AG04450 (cell line): ENCODE measurements around the gene LCN6. TPM values are rescaled to one million over a fixed set of nuclear protein-coding genes. Genes with fewer than 3 reads are reported as not detected.

Experiments
- CTCF ChIA-PET: fragments of 300-600, 350-600 bp; formaldehyde crosslinking; extraction: SDS; loops from one replicate; lab custom pipeline; 2022; ENCODE audit warnings: antibody characterized with exemption, inconsistent platforms; lab: Charles Lee
- POLR2A ChIA-PET: fragments of 350-600 bp; formaldehyde crosslinking; extraction: SDS; loops from one replicate; lab custom pipeline; 2021; ENCODE audit warnings: antibody characterized with exemption, inconsistent platforms; lab: Yijun Ruan, JAX
- DNase-seq: peaks from one replicate; pipeline ENCODE4 v3.0.0-alpha.2; 2011; ENCODE audit warnings: low read depth, low spot score
- H3K27ac ChIP-seq: one replicate; pipeline ENCODE4 v1.5.1; 2012; ENCODE audit warnings: low read depth, low read length, control low read depth
- H3K27me3 ChIP-seq: one replicate; pipeline ENCODE4 v1.6.0; 2012; ENCODE audit warnings: low read length; ENCODE audit not compliant: control insufficient read depth, insufficient read depth
- H3K4me3 ChIP-seq: 2 replicates; pipeline ENCODE4 v1.5.1; 2011; ENCODE audit warnings: mild to moderate bottlenecking, low read depth, low read length, control low read depth
- H3K9me3 ChIP-seq: 2 replicates; pipeline ENCODE4 v1.5.1; 2012; ENCODE audit warnings: low read length; ENCODE audit not compliant: control insufficient read depth, insufficient read depth
- polyA plus RNA-seq: library from polyadenylated mRNA; depleted of rRNA; stranded (reverse); fragments of >200 nt; gene quantifications from 2 replicates; pipeline ENCODE4 v1.2.3, GENCODE V29; 2011
- TF ChIP-seq, protein P1 (sequence below): IDR thresholded peaks from 2 replicates; pipeline ENCODE4 v1.5.1; 2011; ENCODE audit warnings: low read depth, low read length, control low read depth, inconsistent platforms

The LCN6 gene
- polyA plus RNA-seq, 1 experiment: not detected

DNA sequence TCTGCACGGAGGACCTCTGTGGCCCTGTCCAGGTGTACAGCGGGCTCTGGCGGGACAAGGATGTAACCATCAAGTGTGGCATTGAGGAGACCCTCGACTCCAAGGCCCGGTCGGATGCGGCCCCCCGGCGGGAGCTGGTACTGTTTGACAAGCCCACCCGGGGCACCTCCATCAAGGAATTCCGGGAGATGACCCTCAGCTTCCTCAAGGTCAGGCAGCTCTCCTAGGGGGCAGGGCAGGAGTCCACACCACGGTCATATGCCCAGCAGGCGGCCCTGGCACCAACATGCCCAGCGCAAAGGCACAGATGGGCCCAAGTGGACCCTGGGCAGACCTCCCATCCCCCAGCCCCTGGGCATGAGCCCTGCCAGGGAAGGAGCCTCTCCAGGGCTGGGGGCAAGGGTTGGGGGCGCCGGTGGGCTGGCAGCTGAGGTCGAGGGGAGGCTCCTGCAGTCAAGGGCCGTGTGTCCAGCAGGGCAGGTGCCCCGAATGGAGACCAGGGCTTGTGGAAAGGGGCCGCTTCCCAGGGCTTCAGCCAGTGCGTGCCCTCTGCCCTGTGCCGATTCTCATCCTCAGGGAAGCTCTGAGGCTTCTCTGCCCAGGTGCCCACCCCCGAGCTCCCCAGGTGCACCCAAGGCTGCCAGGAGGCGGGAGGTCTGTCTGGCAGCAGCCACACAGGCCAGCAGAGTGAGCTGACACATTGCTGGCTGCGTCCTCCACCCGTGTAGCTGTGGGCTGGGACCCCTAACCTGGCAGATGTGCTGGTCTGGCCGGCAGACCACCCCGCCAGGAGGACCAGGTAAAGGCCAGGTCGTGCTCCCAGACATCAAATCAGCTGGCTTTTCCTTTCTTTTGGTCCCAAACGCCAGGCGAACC lies 26.0 kb downstream of the LCN6 start:
- ChIA-PET POLR2A (no interaction called here), CTCF (no interaction called here)
- no peak for DNase-seq
- H3K27me3 ChIP-seq: no peaks in the 10 kb centered on the region
- H3K4me3 ChIP-seq: no peak overlapping the region
- no peaks in the 10 kb centered on the region; the same call in 1 of the 2 replicates for H3K9me3 ChIP-seq
- TF ChIP-seq, protein P1, sequence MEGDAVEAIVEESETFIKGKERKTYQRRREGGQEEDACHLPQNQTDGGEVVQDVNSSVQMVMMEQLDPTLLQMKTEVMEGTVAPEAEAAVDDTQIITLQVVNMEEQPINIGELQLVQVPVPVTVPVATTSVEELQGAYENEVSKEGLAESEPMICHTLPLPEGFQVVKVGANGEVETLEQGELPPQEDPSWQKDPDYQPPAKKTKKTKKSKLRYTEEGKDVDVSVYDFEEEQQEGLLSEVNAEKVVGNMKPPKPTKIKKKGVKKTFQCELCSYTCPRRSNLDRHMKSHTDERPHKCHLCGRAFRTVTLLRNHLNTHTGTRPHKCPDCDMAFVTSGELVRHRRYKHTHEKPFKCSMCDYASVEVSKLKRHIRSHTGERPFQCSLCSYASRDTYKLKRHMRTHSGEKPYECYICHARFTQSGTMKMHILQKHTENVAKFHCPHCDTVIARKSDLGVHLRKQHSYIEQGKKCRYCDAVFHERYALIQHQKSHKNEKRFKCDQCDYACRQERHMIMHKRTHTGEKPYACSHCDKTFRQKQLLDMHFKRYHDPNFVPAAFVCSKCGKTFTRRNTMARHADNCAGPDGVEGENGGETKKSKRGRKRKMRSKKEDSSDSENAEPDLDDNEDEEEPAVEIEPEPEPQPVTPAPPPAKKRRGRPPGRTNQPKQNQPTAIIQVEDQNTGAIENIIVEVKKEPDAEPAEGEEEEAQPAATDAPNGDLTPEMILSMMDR: no peak
- H3K27ac ChIP-seq: no peak overlapping the region

DNA sequence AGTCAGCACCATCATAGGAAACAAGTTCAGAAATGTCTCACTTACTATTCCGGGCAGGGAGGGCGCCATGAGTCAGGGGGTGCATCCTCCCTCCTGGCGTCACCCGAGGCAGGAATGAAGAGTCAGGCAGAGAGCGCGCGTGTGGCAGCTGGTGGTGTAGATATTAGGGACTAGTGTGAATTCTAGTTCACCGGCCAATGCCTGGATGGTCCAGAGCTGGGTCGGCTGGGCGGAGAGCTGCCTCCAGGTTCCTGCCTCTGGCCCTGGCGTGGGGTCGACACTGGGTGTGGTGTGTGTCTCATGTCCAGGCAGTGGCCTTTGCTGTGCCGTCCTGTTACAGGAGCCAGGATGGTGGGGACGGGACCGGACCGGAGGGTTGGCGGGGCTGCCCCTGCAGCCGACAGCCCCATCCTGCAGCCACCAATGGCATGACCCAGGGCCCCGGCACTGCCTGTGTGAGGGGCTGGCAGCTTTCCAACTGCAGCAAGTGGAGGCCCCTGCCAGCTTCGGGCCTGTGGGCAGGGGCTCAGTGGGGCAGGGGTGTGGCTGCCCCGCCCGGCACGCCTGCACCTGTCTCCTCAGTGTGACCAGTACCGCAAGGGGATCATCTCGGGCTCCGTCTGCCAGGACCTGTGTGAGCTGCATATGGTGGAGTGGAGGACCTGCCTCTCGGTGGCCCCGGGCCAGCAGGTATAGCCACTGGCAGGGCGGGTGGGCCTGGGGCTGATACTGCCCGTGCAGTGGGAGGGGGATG lies 26.8 kb downstream of the LCN6 start:
- no peaks in the 10 kb centered on the region; the same call in 1 of the 2 replicates for H3K9me3 ChIP-seq
- H3K27me3 ChIP-seq: no peaks in the 10 kb centered on the region
- POLR2A ChIA-PET: interaction anchor here (1.2 kb wide), 1 partner anchor 13 kb away, joined by 4 read pairs; no protein-coding TSS in a partner anchor
- H3K4me3 ChIP-seq: no peak overlapping the region
- TF ChIP-seq, protein P1: no peak
- no peak for DNase-seq
- H3K27ac ChIP-seq: no peak overlapping the region
- CTCF ChIA-PET: no interaction called here

DNA sequence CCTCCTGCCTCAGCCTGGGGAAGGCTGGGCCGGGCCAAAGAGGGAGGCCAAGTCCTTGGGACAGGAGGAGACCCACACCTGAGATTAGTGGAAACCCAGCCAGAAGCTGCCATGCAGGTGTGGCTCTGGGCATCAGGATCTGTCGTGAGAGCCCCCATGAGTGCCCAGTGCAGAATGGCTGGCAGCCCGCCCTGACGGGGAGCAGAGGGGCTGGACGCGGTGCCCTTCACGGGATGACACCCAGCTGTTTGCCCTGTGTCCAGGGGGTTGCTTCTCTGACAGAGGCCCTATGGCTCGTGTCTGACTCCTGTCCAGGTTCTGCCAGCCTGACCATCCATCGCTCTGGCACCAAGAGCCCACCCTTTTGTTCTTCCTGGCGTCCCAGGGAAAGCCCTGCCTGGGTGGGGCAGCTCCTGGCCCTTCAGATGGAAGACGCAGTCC lies 27.4 kb downstream of the LCN6 start:
- Histone ChIP-seq H3K27me3 (no peaks in the 10 kb centered on the region), H3K27ac (no peak overlapping the region), H3K9me3 (no peaks in the 10 kb centered on the region; the same call in 1 of the 2 replicates), H3K4me3 (no peak overlapping the region)
- ChIA-PET CTCF (interaction anchor here (1.8 kb wide), 1 partner anchor 8 kb away, joined by 7 read pairs; no protein-coding TSS in a partner anchor), POLR2A (interaction anchor here (1.2 kb wide), 2 partner anchors 8 to 13 kb away, joined by 4 to 7 read pairs; no protein-coding TSS in a partner anchor)
- TF ChIP-seq, protein P1: no peak
- DNase-seq: no peak

DNA sequence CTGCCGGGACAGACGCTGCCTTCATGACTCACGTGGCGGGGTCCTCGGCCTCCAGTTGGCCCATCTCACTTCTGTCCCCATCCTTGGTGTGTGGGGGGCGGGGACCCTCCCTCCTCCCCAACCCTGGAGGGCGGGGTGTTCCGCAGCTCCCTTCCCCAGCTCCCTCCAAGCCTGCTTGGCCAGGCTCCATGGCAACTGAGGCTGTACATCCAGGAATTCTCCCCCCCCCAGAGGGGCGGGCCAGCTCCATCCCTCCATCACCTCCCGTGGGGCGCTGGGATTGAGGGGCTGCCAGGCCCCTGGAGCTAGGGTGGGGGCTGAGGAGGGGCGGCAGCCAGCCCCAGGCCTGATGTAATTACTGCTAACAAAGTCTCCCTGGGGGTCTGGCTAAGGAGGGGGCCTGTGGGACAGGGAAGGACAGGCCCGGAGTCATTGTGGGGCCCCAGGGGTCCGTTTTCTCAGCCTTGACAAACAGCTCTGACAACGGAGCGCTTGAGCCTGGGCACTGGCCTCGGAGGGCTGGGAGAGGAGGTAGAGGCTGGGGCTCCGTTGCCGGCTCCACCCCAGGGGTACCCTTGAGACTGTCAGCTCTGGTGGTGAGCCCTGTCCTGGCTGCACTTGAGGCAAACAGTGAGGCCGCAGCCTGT lies 28.0 kb downstream of the LCN6 start:
- POLR2A ChIA-PET: interaction anchor here (1.2 kb wide), 2 partner anchors 9 to 12 kb away, joined by 4 to 7 read pairs; no protein-coding TSS in a partner anchor

More for the DNA sequence above, 28.0 kb downstream of the LCN6 start:
- Histone ChIP-seq H3K27ac (no peak overlapping the region), H3K9me3 (no peaks in the 10 kb centered on the region; the same call in 1 of the 2 replicates), H3K27me3 (no peaks in the 10 kb centered on the region), H3K4me3 (no peak overlapping the region)
- TF ChIP-seq, protein P1: no peak
- DNase-seq: no peak
- CTCF ChIA-PET: interaction anchor here (1.8 kb wide), 1 partner anchor 9 kb away, joined by 7 read pairs; no protein-coding TSS in a partner anchor
